GM12875 (cell line): ENCODE data around the gene USP7.

Experiments
- H3K4me3 ChIP-seq: one replicate; pipeline ENCODE4 v1.5.1; 2011; ENCODE audit warnings: low read depth, low read length, control low read depth
- CTCF ChIP-seq: IDR thresholded peaks from 2 replicates; pipeline ENCODE4 v1.5.1; 2011; ENCODE audit warnings: low read depth, mild to moderate bottlenecking, control low read depth, inconsistent platforms, low read length, moderate library complexity, borderline replicate concordance; ENCODE audit not compliant: insufficient read depth

Gene USP7

DNA sequence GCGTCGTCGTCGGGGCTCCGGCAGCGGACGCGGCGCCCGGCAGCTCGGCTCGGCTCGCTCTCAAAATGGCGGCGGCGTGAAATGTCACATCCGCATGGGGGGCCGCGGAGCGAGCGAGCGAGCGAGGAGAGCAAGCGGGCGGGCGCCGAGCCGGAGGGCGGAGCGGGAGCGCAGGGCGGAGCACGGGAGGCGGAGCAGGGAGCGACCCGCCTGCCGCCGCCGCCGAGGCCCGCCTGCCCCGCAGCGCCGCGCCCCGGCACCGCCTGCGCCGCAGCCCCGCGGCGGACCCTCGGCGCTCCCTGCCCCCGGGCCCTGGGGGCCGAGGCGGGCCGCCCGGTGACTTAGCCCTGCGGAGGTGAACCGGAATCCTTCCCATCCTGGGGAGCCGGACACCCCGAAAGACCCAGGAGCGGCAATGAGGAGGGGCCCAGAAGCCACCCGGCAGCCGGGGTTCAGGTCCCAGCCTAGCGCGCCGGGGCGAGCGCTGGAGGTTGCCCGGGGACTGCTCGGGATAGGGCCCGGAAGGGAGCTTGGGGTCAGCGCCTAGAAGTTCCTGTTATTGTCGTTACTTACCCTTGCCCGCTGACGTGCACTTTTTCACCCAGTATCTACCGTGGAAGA, at the start of gene USP7:
TSS of gene USP7 (minus strand) at position 86 of the 621 bp plus-strand sequence. CDS start 621 bp downstream, outside the sequence.
- H3K4me3 ChIP-seq: peak within 1 kb of the TSS; percentile 67
- no peak for TF ChIP-seq CTCF

- TF ChIP-seq CTCF: no peak
- H3K4me3 ChIP-seq: no peak overlapping the region
Measured at GRCh38 chr16:9013508-9013864, 49.8 kb upstream of the USP7 start.

DNA sequence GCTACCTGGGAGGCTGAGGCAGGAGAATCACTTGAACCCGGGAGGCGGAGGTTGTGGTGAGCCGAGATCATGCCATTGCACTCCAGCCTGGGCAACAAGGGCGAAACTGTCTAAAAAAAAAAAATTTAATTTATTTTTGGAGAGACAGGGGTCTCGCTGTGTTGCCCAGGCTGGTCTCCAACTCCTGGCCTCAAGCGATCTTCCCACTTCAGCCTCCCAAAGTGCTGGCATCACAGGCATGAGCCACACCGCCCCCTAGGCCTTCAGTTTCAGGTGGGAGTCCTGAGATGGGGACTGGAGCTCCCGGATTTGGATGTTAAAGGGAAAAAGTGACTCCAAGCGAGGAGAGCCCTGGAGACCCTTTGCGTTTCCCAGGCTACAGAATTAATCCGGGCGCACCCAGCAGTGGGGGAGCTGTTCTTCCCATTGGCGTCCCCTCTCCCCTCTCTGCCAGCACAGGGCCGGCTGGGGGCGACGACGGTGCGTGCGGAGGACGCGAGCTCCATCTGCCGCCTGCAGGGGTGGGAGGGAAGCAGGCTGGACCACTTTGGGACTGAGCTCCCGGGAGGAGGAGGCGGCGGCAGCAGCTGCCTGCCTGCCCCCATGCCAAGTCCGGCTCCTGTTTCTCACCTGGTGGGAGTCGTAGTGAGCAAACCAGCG, 49.3 kb upstream of the USP7 start:
- no peak overlapping the region for H3K4me3 ChIP-seq
- TF ChIP-seq CTCF: no peak

GRCh38 chr16:9012330-9012729, 48.6 kb upstream of the USP7 start:
- TF ChIP-seq CTCF: no peak
- no peak overlapping the region for H3K4me3 ChIP-seq

DNA sequence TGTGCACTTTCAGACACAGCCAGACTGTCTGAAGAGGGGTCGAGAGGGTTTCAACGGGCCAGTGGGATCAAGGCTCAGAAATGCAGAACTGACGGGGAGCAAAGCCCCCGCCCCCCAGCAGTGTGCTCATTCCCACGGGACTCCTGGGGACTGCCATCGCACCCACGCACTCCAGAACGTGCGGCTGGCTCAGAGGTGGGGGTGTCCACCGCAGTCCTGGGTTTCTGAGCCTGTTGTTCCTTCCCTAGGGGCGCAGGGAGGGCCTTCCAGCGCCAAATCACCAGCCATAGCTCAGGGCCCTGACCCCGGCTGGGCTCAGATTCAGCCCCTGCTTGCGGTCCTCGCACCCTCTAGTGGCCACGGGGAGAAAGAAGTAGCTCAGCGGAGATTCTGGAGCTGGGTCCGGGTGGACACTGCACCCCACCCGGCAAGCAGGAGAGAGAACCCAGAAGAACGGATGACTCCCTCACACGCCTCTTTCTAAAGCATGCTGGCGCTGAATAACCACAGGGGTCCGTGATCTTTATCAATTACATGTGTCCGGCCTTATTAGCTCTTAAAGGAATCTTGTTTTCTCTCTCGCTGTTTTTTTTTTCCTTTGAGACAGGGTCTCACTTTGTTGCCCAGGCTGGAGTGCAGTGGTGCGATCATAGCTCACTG, 45.0 kb upstream of the USP7 start:
- peak; percentile 92 for TF ChIP-seq CTCF
- no peak overlapping the region for H3K4me3 ChIP-seq

GRCh38 chr16:9007177-9007794, 43.6 kb upstream of the USP7 start:
- TF ChIP-seq CTCF: no peak
- no peak overlapping the region for H3K4me3 ChIP-seq
